GM15510 (cell line): ENCODE measurements around the gene KLK3.

Source experiments
- POLR2A ChIP-seq: IDR thresholded peaks from 3 replicates; pipeline ENCODE4 v1.6.1; 2011; ENCODE audit warnings: borderline replicate concordance; ENCODE audit not compliant: insufficient read length; ENCODE audit errors: extremely low read depth

Gene KLK3

DNA sequence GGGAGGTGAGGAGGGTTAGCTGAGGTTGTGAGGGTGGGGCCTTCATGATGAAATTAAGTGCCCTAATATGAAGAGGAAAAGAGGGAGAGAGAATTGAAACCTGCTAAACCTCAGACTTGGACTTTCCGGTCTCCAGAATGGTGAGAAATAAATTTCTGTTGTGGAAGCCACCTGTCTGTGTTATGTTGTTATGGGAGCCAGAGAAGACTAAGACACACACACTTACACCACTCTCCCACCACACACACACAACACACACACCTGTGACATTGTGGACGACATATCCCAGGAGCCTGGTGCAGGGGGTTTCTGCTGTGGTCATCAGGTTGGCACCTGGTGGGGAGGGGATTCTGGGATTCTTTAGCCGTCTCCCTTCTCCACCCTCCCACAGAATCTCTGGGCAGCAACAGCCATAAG is 42.5 kb downstream of the KLK3 start:
- TF ChIP-seq POLR2A: no peak

DNA sequence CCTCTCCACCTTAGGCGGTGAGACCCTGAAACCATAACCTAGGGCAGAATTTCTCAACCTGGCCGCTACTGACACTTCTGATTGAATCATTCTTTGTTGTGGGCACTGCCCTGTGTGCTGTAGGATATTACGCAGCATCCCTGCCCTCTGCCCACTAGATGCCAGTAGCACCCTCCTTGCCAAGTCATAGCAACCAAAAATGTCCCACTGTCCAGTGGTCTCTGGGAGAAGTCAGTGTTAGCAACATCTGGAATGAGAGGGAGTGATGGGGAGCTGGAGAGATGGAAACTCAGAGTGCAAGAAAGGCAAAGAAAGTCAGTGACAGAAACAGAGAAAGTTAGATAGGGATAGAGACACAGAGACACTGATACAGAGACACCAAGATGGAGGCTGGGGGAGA is 42.9 kb downstream of the KLK3 start:
- no peak for TF ChIP-seq POLR2A

DNA sequence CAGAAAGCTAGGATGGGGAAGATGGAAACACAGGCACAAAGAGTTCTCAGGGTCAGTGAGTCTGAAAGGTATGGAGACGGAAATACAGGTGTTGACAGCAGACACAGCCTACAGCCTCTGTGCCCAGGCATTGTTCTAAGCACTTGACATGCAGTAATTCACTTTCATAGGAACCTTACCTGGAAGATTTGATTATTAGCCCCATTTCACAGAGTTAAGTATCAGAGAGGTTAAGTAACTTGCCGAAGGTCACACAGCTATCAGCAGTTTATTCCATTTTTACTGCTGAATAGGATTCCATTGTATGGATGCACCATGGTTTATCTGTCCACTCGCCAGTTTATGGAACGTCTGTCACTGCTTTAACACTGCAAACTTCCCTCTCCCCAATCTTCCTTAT is 43.3 kb downstream of the KLK3 start:
- TF ChIP-seq POLR2A: no peak

GRCh38 chr19:50899569-50899968 is 44.9 kb downstream of the KLK3 start:
- no peak for TF ChIP-seq POLR2A

- no peak for TF ChIP-seq POLR2A
Measured at GRCh38 chr19:50902640-50903039, 47.9 kb downstream of the KLK3 start.

GRCh38 chr19:50906217-50906616 is 51.5 kb downstream of the KLK3 start:
- no peak for TF ChIP-seq POLR2A

DNA sequence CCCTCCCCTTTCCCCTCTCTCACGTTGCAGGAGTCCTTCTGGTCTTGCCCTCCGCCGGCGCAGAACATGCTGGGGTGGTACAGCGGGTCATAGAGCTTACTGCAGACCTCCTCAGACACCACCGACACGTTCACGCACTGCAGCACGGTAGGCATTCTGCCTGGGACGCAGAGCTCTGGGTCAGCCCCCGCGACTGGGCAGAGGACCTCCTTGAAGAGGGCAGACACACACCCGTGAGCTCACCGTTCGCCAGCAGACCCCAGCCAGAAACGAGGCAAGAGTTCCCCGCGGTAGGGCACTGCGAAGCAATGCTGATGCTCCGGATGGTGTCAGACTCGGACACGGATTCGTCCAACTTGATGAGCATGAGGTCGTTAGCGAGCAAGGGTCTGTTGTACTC is 53.6 kb downstream of the KLK3 start:
- TF ChIP-seq POLR2A: no peak

DNA sequence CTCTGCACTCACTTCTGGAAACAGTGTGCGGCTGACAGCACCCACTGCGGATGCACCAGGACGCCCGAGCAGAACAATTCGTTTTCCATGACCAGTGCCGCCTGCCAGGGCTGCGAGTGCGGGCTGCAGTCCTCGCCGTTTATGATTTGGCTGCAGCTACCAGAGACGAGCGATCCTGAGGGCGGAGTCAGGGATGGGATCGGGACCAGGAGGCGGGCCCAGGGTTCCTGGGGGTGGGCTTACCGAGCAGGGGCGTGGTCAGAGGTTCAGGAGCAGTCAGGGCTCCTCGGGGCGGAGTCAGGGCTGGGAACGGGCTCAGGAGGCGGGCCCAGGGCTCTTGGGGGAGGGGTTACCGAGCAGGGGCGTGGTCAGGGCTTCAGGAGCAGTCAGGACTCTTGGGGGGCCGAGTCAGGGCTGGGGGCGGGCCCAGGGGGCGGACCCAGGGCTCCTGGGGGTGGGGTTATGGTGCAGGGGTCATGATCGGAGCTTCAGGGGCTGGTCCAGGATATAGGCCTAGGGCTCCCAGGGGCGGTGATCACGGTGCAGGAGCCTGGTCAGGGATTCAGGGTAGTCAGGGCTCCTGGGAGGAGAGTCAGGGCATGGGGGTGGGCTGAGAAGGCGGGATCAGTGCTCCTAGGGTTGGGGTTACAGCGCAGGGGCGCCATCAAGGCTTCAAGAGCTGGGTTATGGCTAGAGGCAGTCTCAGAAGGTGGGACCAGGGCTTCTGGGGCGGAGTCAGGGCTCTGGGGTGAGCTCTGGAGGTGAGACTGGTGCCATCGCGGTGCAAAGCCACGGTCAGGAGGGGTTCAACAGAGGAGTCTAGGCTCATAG is 54.7 kb downstream of the KLK3 start:
- TF ChIP-seq POLR2A: no peak
